ENCODE data around the gene TUNAR. TPM values are rescaled to one million over a fixed set of nuclear protein-coding genes. Genes with fewer than 3 reads are reported as not detected.
"Not testable (repeated sequence)": the region's sequence is repeated elsewhere in the genome, so short reads cannot be mapped to it uniquely, and the experiment has no call there.

Gene TUNAR
- total RNA-seq, 2 experiments from 2014 or later: not detected

DNA sequence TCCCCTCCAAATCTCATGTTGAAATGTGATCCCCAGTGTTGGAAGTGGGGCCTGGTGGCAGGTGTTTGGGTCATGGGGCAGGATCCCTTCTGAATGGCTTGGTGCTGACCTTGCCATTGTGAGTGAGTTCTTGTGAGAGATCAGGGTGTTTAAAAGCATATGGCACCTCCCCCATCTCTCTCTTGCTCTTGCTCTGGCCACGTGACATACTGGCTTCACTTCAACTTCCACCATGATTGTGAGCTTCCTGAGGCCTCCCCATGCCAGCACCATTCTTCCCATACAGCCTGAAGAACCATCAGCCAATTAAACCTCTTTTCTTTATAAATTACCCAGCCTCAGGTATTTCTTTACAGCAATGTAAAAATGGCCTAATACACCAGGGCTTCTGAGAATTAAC is 82.7 kb downstream of the TUNAR start:
- H3K27ac Mint-ChIP-seq: no peak overlapping the region
- no peaks in the 10 kb centered on the region for H3K27me3 Mint-ChIP-seq (ENCODE audit: low read depth)
- H3K9me3 Mint-ChIP-seq (ENCODE audit: insufficient read depth): no peaks in the 10 kb centered on the region
- ATAC-seq (no peak), DNase-seq (no peak)
- ChIA-PET CTCF (no interaction called here), POLR2A (no interaction called here)
- no peaks in the 10 kb centered on the region for H3K4me1 Mint-ChIP-seq (ENCODE audit: low read depth)
- no peaks in the 10 kb centered on the region for H3K36me3 Mint-ChIP-seq (ENCODE audit: low read depth)
- H3K4me3 Mint-ChIP-seq: no peak overlapping the region

- Mint-ChIP-seq H3K27me3 (ENCODE audit: low read depth) (no peaks in the 10 kb centered on the region), H3K4me1 (ENCODE audit: low read depth) (no peaks in the 10 kb centered on the region), H3K4me3 (no peak overlapping the region), H3K36me3 (ENCODE audit: low read depth) (no peaks in the 10 kb centered on the region), H3K27ac (no peak overlapping the region), H3K9me3 (ENCODE audit: insufficient read depth) (no peaks in the 10 kb centered on the region)
- CTCF ChIA-PET: no interaction called here
- DNase-seq (no peak), ATAC-seq (no peak)
- POLR2A ChIA-PET: no interaction called here
Measured at GRCh38 chr14:95961481-95961880, 84.8 kb downstream of the TUNAR start.

DNA sequence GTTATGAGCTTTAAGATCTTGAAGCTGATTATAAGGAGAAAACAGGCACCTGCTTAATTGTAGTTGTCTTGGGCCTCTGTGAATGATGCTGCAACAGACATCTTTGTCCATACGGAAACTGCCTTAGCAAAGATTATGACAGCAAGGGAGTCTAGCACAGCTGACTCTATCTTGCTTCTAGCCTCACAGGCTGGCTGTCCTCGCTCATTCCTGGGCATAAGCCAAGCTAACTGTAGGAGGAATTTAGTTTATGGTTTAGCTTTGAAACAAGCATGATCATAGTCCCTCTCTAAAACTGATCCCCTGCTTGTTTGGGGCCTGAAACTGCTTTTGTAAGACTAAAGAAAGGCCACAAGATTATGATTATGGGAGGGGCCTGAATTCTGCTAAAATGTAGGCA is 88.3 kb downstream of the TUNAR start:
- POLR2A ChIA-PET: no interaction called here
- CTCF ChIA-PET: no interaction called here
- Mint-ChIP-seq H3K27me3 (ENCODE audit: low read depth) (no peaks in the 10 kb centered on the region), H3K4me1 (ENCODE audit: low read depth) (no peaks in the 10 kb centered on the region), H3K27ac (no peak overlapping the region), H3K9me3 (ENCODE audit: insufficient read depth) (no peaks in the 10 kb centered on the region), H3K4me3 (no peak overlapping the region), H3K36me3 (ENCODE audit: low read depth) (no peaks in the 10 kb centered on the region)
- DNase-seq: no peak
- no peak for ATAC-seq

DNA sequence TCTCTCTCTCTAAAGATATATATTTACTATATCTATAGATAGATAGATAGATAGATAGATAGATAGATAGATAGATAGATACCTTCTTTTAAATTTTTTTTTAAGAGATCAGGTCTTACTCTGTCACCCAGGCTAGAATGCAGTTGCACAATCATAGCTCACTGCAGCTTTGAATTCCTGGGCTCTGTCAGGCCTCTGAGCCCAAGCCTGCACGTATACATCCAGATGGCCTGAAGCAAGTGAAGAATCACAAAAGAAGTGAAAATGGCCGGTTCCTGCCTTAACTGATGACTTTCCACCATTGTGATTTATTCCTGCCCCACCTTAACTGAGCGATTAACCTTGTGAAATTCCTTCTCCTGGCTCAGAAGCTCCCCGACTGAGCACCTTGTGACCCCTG is 91.4 kb downstream of the TUNAR start:
- H3K36me3 Mint-ChIP-seq (ENCODE audit: low read depth); DNase-seq; POLR2A ChIA-PET; ATAC-seq; H3K27me3 Mint-ChIP-seq (ENCODE audit: low read depth); H3K4me1 Mint-ChIP-seq (ENCODE audit: low read depth); H3K9me3 Mint-ChIP-seq (ENCODE audit: insufficient read depth); H3K27ac Mint-ChIP-seq; H3K4me3 Mint-ChIP-seq; CTCF ChIA-PET: not testable (repeated sequence)

Other genes with a start within 250 kb of the TUNAR start
- not detected for gene TCL1B, start 190.4 kb upstream of the TUNAR start, total RNA-seq
- gene TCL1A, start 162.7 kb upstream of the TUNAR start, total RNA-seq: not detected
- gene C14orf132, start 162.5 kb downstream of the TUNAR start, total RNA-seq: under 1 TPM; 0.42 to 0.50 TPM